Loucy (cell line): ENCODE results near the gene GPR18.

Experiments
- EZH2phosphoT487 ChIP-seq: fragments of 200-600 bp; IDR thresholded peaks from 2 replicates; pipeline ENCODE4 v1.6.1; 2018; ENCODE audit warnings: antibody characterized with exemption, mild to moderate bottlenecking, moderate library complexity, borderline replicate concordance
- TF ChIP-seq, protein P1 (sequence below): fragments of 200-600 bp; sonication (generic); conservative IDR thresholded peaks from 2 replicates; pipeline ENCODE4 v1.5.1; 2014; ENCODE audit warnings: mild to moderate bottlenecking, antibody characterized with exemption, low read length

DNA sequence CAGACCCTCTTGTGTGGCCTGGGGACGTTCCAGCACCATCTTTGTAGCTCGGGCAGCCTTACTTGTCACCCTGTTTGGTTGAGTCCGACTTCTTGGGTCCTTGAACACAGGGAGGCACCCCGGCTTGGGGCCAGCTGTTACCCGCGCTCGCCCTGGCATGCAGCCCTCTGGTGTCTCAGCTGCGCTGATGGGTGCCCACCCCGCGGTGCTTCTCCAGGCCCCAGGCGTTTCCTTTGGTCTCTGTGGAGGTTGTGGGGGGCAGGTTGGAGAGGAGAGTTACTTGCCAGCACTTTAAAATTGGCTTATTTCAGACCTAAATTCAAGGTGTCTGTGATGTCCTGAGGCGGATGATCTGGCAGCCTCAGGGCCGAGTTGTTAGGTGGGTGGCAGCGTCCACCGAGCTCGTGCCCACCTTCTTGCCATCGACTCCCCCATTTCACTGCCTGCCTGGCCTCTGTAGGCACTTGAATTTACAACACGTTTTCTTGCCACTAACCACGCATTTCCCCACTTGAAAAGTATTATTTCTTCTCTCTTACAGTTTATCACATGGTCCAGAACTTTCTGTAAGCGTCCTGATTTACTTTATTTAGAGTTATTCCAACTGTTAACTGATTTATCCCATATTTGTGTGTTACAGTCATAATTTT, 40.6 kb downstream of the GPR18 start:
- TF ChIP-seq, protein P1, sequence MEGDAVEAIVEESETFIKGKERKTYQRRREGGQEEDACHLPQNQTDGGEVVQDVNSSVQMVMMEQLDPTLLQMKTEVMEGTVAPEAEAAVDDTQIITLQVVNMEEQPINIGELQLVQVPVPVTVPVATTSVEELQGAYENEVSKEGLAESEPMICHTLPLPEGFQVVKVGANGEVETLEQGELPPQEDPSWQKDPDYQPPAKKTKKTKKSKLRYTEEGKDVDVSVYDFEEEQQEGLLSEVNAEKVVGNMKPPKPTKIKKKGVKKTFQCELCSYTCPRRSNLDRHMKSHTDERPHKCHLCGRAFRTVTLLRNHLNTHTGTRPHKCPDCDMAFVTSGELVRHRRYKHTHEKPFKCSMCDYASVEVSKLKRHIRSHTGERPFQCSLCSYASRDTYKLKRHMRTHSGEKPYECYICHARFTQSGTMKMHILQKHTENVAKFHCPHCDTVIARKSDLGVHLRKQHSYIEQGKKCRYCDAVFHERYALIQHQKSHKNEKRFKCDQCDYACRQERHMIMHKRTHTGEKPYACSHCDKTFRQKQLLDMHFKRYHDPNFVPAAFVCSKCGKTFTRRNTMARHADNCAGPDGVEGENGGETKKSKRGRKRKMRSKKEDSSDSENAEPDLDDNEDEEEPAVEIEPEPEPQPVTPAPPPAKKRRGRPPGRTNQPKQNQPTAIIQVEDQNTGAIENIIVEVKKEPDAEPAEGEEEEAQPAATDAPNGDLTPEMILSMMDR, result no peak
- TF ChIP-seq EZH2phosphoT487, result no peak
